T1000 (cell line): ENCODE measurements around the gene SLC2A9.
"Not testable (repeated sequence)": the region's sequence is repeated elsewhere in the genome, so short reads cannot be mapped to it uniquely, and the experiment has no call there.

Source experiments
- DNase-seq: peaks from one replicate; lab custom pipeline; 2025; ENCODE audit warnings: mixed read lengths; lab: John Stamatoyannopoulos, UW

Gene SLC2A9

DNA sequence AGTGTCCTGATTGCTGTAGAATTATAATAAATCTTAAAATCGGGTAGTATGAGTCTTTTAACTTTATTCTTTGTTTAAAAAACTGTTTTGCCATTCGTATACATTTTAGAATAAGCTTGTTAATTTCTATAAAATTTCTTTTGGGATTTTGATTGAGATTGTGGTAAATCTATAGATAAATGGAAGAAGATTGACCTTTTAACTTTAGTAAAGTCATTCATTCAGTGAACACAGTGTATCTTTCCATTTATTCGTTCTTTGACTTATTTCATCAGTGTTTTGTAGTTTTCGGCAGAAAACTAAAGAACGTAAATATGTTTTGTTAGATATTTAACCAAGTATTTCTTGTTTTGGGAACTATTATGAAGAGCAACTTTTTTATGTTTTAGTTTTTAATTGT is 201.0 kb downstream of the SLC2A9 start:
- no peak for DNase-seq

DNA sequence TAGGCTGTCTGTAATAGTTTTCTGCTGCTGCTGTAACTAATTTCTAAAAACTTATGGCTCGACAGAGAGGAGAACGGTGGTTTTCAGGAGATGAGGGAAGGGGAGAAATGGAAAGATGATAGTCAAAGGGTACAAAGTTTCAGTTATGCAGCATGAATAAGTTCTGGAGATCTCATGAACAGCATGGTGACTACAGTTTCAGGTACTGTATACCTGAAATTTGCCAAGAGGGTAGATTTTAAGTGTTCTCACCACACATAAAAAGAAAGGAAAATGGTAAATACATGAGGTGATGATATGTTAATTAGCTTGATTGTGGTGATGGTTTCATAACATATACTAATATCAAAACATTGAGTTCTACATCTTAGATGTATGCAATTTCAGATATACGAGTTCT is 205.0 kb downstream of the SLC2A9 start:
- no peak for DNase-seq

- DNase-seq = no peak
Measured at GRCh38 chr4:9812501-9813340, 208.6 kb downstream of the SLC2A9 start.

GRCh38 chr4:9811806-9812205 is 209.5 kb downstream of the SLC2A9 start:
- DNase-seq = no peak

- no peak for DNase-seq
Measured at GRCh38 chr4:9808077-9808476, 213.2 kb downstream of the SLC2A9 start.

GRCh38 chr4:9804918-9805317 is 216.4 kb downstream of the SLC2A9 start:
- DNase-seq = no peak

- no peak for DNase-seq
Measured at GRCh38 chr4:9800848-9801247, 220.4 kb downstream of the SLC2A9 start.

DNA sequence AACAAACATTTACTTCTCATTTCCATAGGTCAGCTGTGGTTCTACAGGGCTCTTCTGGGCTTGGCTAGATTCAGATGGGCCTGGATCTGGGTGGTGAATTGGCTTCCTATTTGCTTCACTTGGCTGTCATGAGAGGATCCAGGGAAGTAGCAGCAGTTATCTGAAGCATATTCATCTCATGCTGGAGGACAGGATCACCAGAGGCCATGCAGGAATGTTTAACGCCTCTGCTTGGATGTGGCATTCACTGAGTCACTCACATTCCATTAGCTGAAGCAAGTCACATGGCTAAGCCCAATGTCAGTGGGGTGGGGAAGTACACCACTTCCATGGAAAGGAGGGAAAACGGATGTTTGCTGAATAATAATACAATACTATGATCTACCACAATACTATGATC is 224.7 kb downstream of the SLC2A9 start:
- not testable (repeated sequence) for DNase-seq

DNA sequence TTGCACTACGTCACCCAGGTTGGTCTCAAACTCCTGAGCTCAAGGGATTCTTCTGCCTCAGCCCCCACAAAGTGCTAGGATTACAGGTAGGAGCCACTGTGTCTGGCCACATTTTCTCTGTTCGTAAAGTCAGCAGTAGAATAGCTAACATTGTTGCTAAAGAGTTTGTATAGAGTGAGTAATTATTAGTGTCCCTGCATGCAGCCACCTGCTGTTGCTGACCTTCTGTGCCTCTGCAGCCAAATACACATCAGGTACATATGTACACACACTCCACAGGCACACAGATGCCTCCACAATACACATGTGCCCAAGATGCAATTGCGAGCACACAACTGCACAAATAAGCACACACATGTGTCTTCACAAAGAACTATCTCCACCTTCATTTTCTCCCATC is 228.9 kb downstream of the SLC2A9 start:
- no peak for DNase-seq

GRCh38 chr4:9785891-9786290 is 235.4 kb downstream of the SLC2A9 start:
- DNase-seq = not testable (repeated sequence)

- DNase-seq = no peak
Measured at GRCh38 chr4:9782136-9782436, 239.2 kb downstream of the SLC2A9 start.

GRCh38 chr4:9781343-9782135 is 239.8 kb downstream of the SLC2A9 start, which contains the start of gene DRD5:
TSS of gene DRD5 (plus strand) at chr4:9781634. CDS start at chr4:9782030, 396 bp downstream.
- DNase-seq = no peak
